ENCODE measurements around the gene EID3.
"Not testable (repeated sequence)": the region's sequence is repeated elsewhere in the genome, so short reads cannot be mapped to it uniquely, and the experiment has no call there.

The EID3 gene

GRCh38 chr12:104290320-104290719, 13.2 kb upstream of the EID3 start:
- no peaks in the 10 kb centered on the region for H3K9me3 ChIP-seq (ENCODE audit: control insufficient read depth in 2 of 2, low read length in 2 of 2)
- no peak overlapping the region for H3K4me3 ChIP-seq (ENCODE audit: low read length in 2 of 2)
- no peak overlapping the region for H3K27ac ChIP-seq (ENCODE audit: low read depth in 2 of 2, low read length in 2 of 2)
- peaks cover 6 to 16% of the 10 kb centered on the region in 2 donors for H3K36me3 ChIP-seq (ENCODE audit: control insufficient read depth in 2 of 2, insufficient read depth in 2 of 2, low read length in 2 of 2)
- H3K4me1 ChIP-seq (ENCODE audit: control insufficient read depth in 2 of 2, insufficient read depth in 2 of 2, low read length in 2 of 2): peaks cover 20 to 29% of the 10 kb centered on the region in 2 donors
- no peak overlapping the region for H3K9ac ChIP-seq (ENCODE audit: low read depth in 1 of 2, low read length in 2 of 2)
- H3K27me3 ChIP-seq (ENCODE audit: control insufficient read depth in 2 of 2, insufficient read depth in 2 of 2, low read length in 2 of 2): no peaks in the 10 kb centered on the region

- H3K27me3 ChIP-seq (ENCODE audit: control insufficient read depth in 2 of 2, insufficient read depth in 2 of 2, low read length in 2 of 2): no peaks in the 10 kb centered on the region
- H3K9me3 ChIP-seq (ENCODE audit: control insufficient read depth in 2 of 2, low read length in 2 of 2): no peaks in the 10 kb centered on the region
- H3K4me3 ChIP-seq (ENCODE audit: low read length in 2 of 2): no peak overlapping the region
- no peak overlapping the region for H3K27ac ChIP-seq (ENCODE audit: low read depth in 2 of 2, low read length in 2 of 2)
- H3K9ac ChIP-seq (ENCODE audit: low read depth in 1 of 2, low read length in 2 of 2): no peak overlapping the region
- H3K4me1 ChIP-seq (ENCODE audit: control insufficient read depth in 2 of 2, insufficient read depth in 2 of 2, low read length in 2 of 2): peaks cover 17 to 25% of the 10 kb centered on the region in 2 donors
- peaks cover 6 to 17% of the 10 kb centered on the region in 2 donors for H3K36me3 ChIP-seq (ENCODE audit: control insufficient read depth in 2 of 2, insufficient read depth in 2 of 2, low read length in 2 of 2)
Observed at GRCh38 chr12:104290855-104291254, 12.7 kb upstream of the EID3 start.

- peaks cover 9 to 22% of the 10 kb centered on the region in 2 donors for H3K36me3 ChIP-seq (ENCODE audit: control insufficient read depth in 2 of 2, insufficient read depth in 2 of 2, low read length in 2 of 2)
Observed at GRCh38 chr12:104291867-104292524, 11.5 kb upstream of the EID3 start.

GRCh38 chr12:104292872-104293794, 10.4 kb upstream of the EID3 start:
- Histone ChIP-seq H3K4me1 (ENCODE audit: control insufficient read depth in 2 of 2, insufficient read depth in 2 of 2, low read length in 2 of 2) (peaks cover 10 to 26% of the 10 kb centered on the region in 2 donors), H3K27me3 (ENCODE audit: control insufficient read depth in 2 of 2, insufficient read depth in 2 of 2, low read length in 2 of 2) (no peaks in the 10 kb centered on the region), H3K36me3 (ENCODE audit: control insufficient read depth in 2 of 2, insufficient read depth in 2 of 2, low read length in 2 of 2) (peaks cover 9 to 22% of the 10 kb centered on the region in 2 donors), H3K27ac (ENCODE audit: low read depth in 2 of 2, low read length in 2 of 2) (no peak overlapping the region), H3K4me3 (ENCODE audit: low read length in 2 of 2) (no peak overlapping the region), H3K9ac (ENCODE audit: low read depth in 1 of 2, low read length in 2 of 2) (no peak overlapping the region), H3K9me3 (ENCODE audit: control insufficient read depth in 2 of 2, low read length in 2 of 2) (no peaks in the 10 kb centered on the region)

More at GRCh38 chr12:104291867-104292524, 11.5 kb upstream of the EID3 start:
- no peaks in the 10 kb centered on the region for H3K27me3 ChIP-seq (ENCODE audit: control insufficient read depth in 2 of 2, insufficient read depth in 2 of 2, low read length in 2 of 2)
- peaks cover 15 to 21% of the 10 kb centered on the region in 2 donors for H3K4me1 ChIP-seq (ENCODE audit: control insufficient read depth in 2 of 2, insufficient read depth in 2 of 2, low read length in 2 of 2)
- no peak overlapping the region for H3K27ac ChIP-seq (ENCODE audit: low read depth in 2 of 2, low read length in 2 of 2)
- no peak overlapping the region for H3K4me3 ChIP-seq (ENCODE audit: low read length in 2 of 2)
- no peaks in the 10 kb centered on the region for H3K9me3 ChIP-seq (ENCODE audit: control insufficient read depth in 2 of 2, low read length in 2 of 2)
- no peak overlapping the region for H3K9ac ChIP-seq (ENCODE audit: low read depth in 1 of 2, low read length in 2 of 2)

GRCh38 chr12:104294158-104294859, 9.2 kb upstream of the EID3 start:
- peaks cover 11 to 22% of the 10 kb centered on the region in 2 donors for H3K36me3 ChIP-seq (ENCODE audit: control insufficient read depth in 2 of 2, insufficient read depth in 2 of 2, low read length in 2 of 2)
- not testable (repeated sequence) for H3K27ac ChIP-seq (ENCODE audit: low read depth in 2 of 2, low read length in 2 of 2)

GRCh38 chr12:104294927-104295668, 8.4 kb upstream of the EID3 start:
- Histone ChIP-seq H3K27me3 (ENCODE audit: control insufficient read depth in 2 of 2, insufficient read depth in 2 of 2, low read length in 2 of 2) (no peaks in the 10 kb centered on the region), H3K9ac (ENCODE audit: low read depth in 1 of 2, low read length in 2 of 2) (no peak overlapping the region), H3K9me3 (ENCODE audit: control insufficient read depth in 2 of 2, low read length in 2 of 2) (no peaks in the 10 kb centered on the region), H3K4me3 (ENCODE audit: low read length in 2 of 2) (no peak overlapping the region), H3K27ac (ENCODE audit: low read depth in 2 of 2, low read length in 2 of 2) (no peak overlapping the region), H3K36me3 (ENCODE audit: control insufficient read depth in 2 of 2, insufficient read depth in 2 of 2, low read length in 2 of 2) (peaks cover 11 to 22% of the 10 kb centered on the region in 2 donors), H3K4me1 (ENCODE audit: control insufficient read depth in 2 of 2, insufficient read depth in 2 of 2, low read length in 2 of 2) (peaks cover 0 to 11% of the 10 kb centered on the region in 2 donors)

More at GRCh38 chr12:104294158-104294859, 9.2 kb upstream of the EID3 start:
- H3K9me3 ChIP-seq (ENCODE audit: control insufficient read depth in 2 of 2, low read length in 2 of 2); H3K4me3 ChIP-seq (ENCODE audit: low read length in 2 of 2); H3K9ac ChIP-seq (ENCODE audit: low read depth in 1 of 2, low read length in 2 of 2); H3K27me3 ChIP-seq (ENCODE audit: control insufficient read depth in 2 of 2, insufficient read depth in 2 of 2, low read length in 2 of 2): not testable (repeated sequence)
- H3K4me1 ChIP-seq (ENCODE audit: control insufficient read depth in 2 of 2, insufficient read depth in 2 of 2, low read length in 2 of 2): peaks cover 3 to 15% of the 10 kb centered on the region in 2 donors

GRCh38 chr12:104295954-104296353, 7.6 kb upstream of the EID3 start:
- Histone ChIP-seq H3K4me1 (ENCODE audit: control insufficient read depth in 2 of 2, insufficient read depth in 2 of 2, low read length in 2 of 2) (peaks cover 0 to 13% of the 10 kb centered on the region in 2 donors), H3K9me3 (ENCODE audit: control insufficient read depth in 2 of 2, low read length in 2 of 2) (no peaks in the 10 kb centered on the region), H3K27ac (ENCODE audit: low read depth in 2 of 2, low read length in 2 of 2) (no peak overlapping the region), H3K36me3 (ENCODE audit: control insufficient read depth in 2 of 2, insufficient read depth in 2 of 2, low read length in 2 of 2) (peaks cover 11 to 22% of the 10 kb centered on the region in 2 donors), H3K27me3 (ENCODE audit: control insufficient read depth in 2 of 2, insufficient read depth in 2 of 2, low read length in 2 of 2) (no peaks in the 10 kb centered on the region), H3K4me3 (ENCODE audit: low read length in 2 of 2) (no peak overlapping the region), H3K9ac (ENCODE audit: low read depth in 1 of 2, low read length in 2 of 2) (no peak overlapping the region)

- H3K9me3 ChIP-seq (ENCODE audit: control insufficient read depth in 2 of 2, low read length in 2 of 2): no peaks in the 10 kb centered on the region
- peaks cover 0 to 13% of the 10 kb centered on the region in 2 donors for H3K4me1 ChIP-seq (ENCODE audit: control insufficient read depth in 2 of 2, insufficient read depth in 2 of 2, low read length in 2 of 2)
- no peaks in the 10 kb centered on the region for H3K27me3 ChIP-seq (ENCODE audit: control insufficient read depth in 2 of 2, insufficient read depth in 2 of 2, low read length in 2 of 2)
- H3K4me3 ChIP-seq (ENCODE audit: low read length in 2 of 2): no peak overlapping the region
- H3K9ac ChIP-seq (ENCODE audit: low read depth in 1 of 2, low read length in 2 of 2): no peak overlapping the region
- peaks cover 10 to 20% of the 10 kb centered on the region in 2 donors for H3K36me3 ChIP-seq (ENCODE audit: control insufficient read depth in 2 of 2, insufficient read depth in 2 of 2, low read length in 2 of 2)
- no peak overlapping the region for H3K27ac ChIP-seq (ENCODE audit: low read depth in 2 of 2, low read length in 2 of 2)
Observed at GRCh38 chr12:104296718-104297117, 6.8 kb upstream of the EID3 start.

- Histone ChIP-seq H3K9ac (ENCODE audit: low read depth in 1 of 2, low read length in 2 of 2) (no peak overlapping the region), H3K4me3 (ENCODE audit: low read length in 2 of 2) (no peak overlapping the region), H3K27me3 (ENCODE audit: control insufficient read depth in 2 of 2, insufficient read depth in 2 of 2, low read length in 2 of 2) (no peaks in the 10 kb centered on the region), H3K4me1 (ENCODE audit: control insufficient read depth in 2 of 2, insufficient read depth in 2 of 2, low read length in 2 of 2) (peaks cover 0 to 13% of the 10 kb centered on the region in 2 donors), H3K27ac (ENCODE audit: low read depth in 2 of 2, low read length in 2 of 2) (no peak overlapping the region), H3K9me3 (ENCODE audit: control insufficient read depth in 2 of 2, low read length in 2 of 2) (no peaks in the 10 kb centered on the region), H3K36me3 (ENCODE audit: control insufficient read depth in 2 of 2, insufficient read depth in 2 of 2, low read length in 2 of 2) (peaks cover 6 to 16% of the 10 kb centered on the region in 2 donors)
Observed at GRCh38 chr12:104297477-104298113, 5.9 kb upstream of the EID3 start.
